SK-N-SH treated with all-trans-retinoic acid at 6 μM for 48 hours (cell line): ENCODE results near the gene ARMC2.
"Not testable (repeated sequence)": the region's sequence is repeated elsewhere in the genome, so short reads cannot be mapped to it uniquely, and the experiment has no call there.

Source experiments
- ATAC-seq: fragments of 200-7000 bp; cut with Tn5 transposase; 3 replicates; pipeline ENCODE4 v1.9.1; 2020; ENCODE audit warnings: mild to moderate bottlenecking, moderate library complexity
- ARNTL ChIP-seq: fragments of 450-650 bp; formaldehyde crosslinking; IDR thresholded peaks from 2 replicates; pipeline ENCODE4 v1.5.0; 2020; ENCODE audit warnings: low read depth, mild to moderate bottlenecking, moderate library complexity, borderline replicate concordance
- BACH2 ChIP-seq: fragments of 250-450 bp; sonication (Bioruptor Pico); IDR thresholded peaks from 2 replicates; pipeline ENCODE4 v1.9.0; 2021; ENCODE audit warnings: mild to moderate bottlenecking, borderline replicate concordance
- CREB5 ChIP-seq: fragments of 250-450 bp; sonication (Bioruptor Pico); IDR thresholded peaks from 2 replicates; pipeline ENCODE4 v1.5.1; 2020; ENCODE audit warnings: low read depth, mild to moderate bottlenecking, moderate library complexity
- CSDC2 ChIP-seq: fragments of 250-450 bp; sonication (Bioruptor Pico); IDR thresholded peaks from 2 replicates; pipeline ENCODE4 v1.5.0; 2020; ENCODE audit warnings: mild to moderate bottlenecking, moderate library complexity
- CSRNP3 ChIP-seq: fragments of 250-450 bp; sonication (Bioruptor Pico); IDR thresholded peaks from 2 replicates; pipeline ENCODE4 v1.5.1; 2021; ENCODE audit warnings: mild to moderate bottlenecking, moderate library complexity
- ESRRG ChIP-seq: fragments of 250-450 bp; sonication (Bioruptor Pico); IDR thresholded peaks from 2 replicates; pipeline ENCODE4 v1.6.1; 2021; ENCODE audit warnings: mild to moderate bottlenecking
- GLIS3 ChIP-seq: fragments of 250-450 bp; sonication (Bioruptor Pico); IDR thresholded peaks from 2 replicates; pipeline ENCODE4 v1.5.0; 2020; ENCODE audit warnings: mild to moderate bottlenecking, moderate library complexity
- ISL1 ChIP-seq: fragments of 250-450 bp; sonication (Bioruptor Pico); IDR thresholded peaks from 2 replicates; pipeline ENCODE4 v2.1.2; 2022; ENCODE audit warnings: mild to moderate bottlenecking, moderate library complexity
- OSR1 ChIP-seq: fragments of 250-450 bp; sonication (Bioruptor Pico); IDR thresholded peaks from 2 replicates; pipeline ENCODE4 v1.8.0; 2022; ENCODE audit warnings: moderate library complexity, mild to moderate bottlenecking, inconsistent platforms
- PATZ1 ChIP-seq: fragments of 250-450 bp; sonication (Bioruptor Pico); IDR thresholded peaks from 2 replicates; pipeline ENCODE4 v1.8.0; 2020; ENCODE audit warnings: mild to moderate bottlenecking, moderate library complexity, borderline replicate concordance
- POU6F1 ChIP-seq: fragments of 250-450 bp; sonication (Bioruptor Pico); IDR thresholded peaks from 2 replicates; pipeline ENCODE4 v1.8.0; 2021; ENCODE audit warnings: low read depth, mild to moderate bottlenecking, moderate library complexity, borderline replicate concordance
- PPARA ChIP-seq: fragments of 250-450 bp; sonication (Bioruptor Pico); IDR thresholded peaks from 2 replicates; pipeline ENCODE4 v1.5.0; 2020; ENCODE audit warnings: mild to moderate bottlenecking, borderline replicate concordance
- RARB ChIP-seq: fragments of 250-450 bp; sonication (Bioruptor Pico); IDR thresholded peaks from 2 replicates; pipeline ENCODE4 v1.8.0; 2021; ENCODE audit warnings: mild to moderate bottlenecking, moderate library complexity
- SNAI2 ChIP-seq: fragments of 250-450 bp; sonication (Bioruptor Pico); IDR thresholded peaks from 2 replicates; pipeline ENCODE4 v1.5.0; 2020; ENCODE audit warnings: mild to moderate bottlenecking, moderate library complexity
- TOX ChIP-seq: fragments of 250-450 bp; sonication (Bioruptor Pico); IDR thresholded peaks from 2 replicates; pipeline ENCODE4 v1.8.0; 2021; ENCODE audit warnings: mild to moderate bottlenecking, moderate library complexity, borderline replicate concordance
- TSHZ2 ChIP-seq: fragments of 250-450 bp; sonication (Bioruptor Pico); IDR thresholded peaks from 2 replicates; pipeline ENCODE4 v1.5.0; 2020; ENCODE audit warnings: mild to moderate bottlenecking, moderate library complexity
- ZC3H10 ChIP-seq: fragments of 250-450 bp; sonication (Bioruptor Pico); IDR thresholded peaks from 2 replicates; pipeline ENCODE4 v1.5.1; 2021; ENCODE audit warnings: mild to moderate bottlenecking, moderate library complexity
- ZFP3 ChIP-seq: fragments of 250-450 bp; sonication (Bioruptor Pico); IDR thresholded peaks from 2 replicates; pipeline ENCODE4 v1.5.0; 2020; ENCODE audit warnings: mild to moderate bottlenecking, moderate library complexity
- ZFP30 ChIP-seq: fragments of 450-650 bp; formaldehyde crosslinking; IDR thresholded peaks from 2 replicates; pipeline ENCODE4 v1.5.0; 2022; ENCODE audit warnings: mild to moderate bottlenecking, moderate library complexity
- ZNF565 ChIP-seq: fragments of 450-650 bp; formaldehyde crosslinking; conservative IDR thresholded peaks from 2 replicates; pipeline ENCODE4 v1.5.0; 2020; ENCODE audit warnings: low read depth, mild to moderate bottlenecking, moderate library complexity
- ZNF70 ChIP-seq: fragments of 450-650 bp; formaldehyde crosslinking; IDR thresholded peaks from 2 replicates; pipeline ENCODE4 v1.5.0; 2020; ENCODE audit warnings: mild to moderate bottlenecking, moderate library complexity
- ZNF8 ChIP-seq: fragments of 450-650 bp; formaldehyde crosslinking; IDR thresholded peaks from 2 replicates; pipeline ENCODE4 v1.5.0; 2020; ENCODE audit warnings: mild to moderate bottlenecking, moderate library complexity

Gene ARMC2

GRCh38 chr6:108974201-108974600 lies 126.0 kb downstream of the ARMC2 start (continued):
- TF ChIP-seq TSHZ2 = no peak
- no peak for TF ChIP-seq POU6F1 (CRISPR knock-in tag)
- TF ChIP-seq TOX (CRISPR knock-in tag) = no peak

GRCh38 chr6:108978638-108979037 lies 130.4 kb downstream of the ARMC2 start:
- ATAC-seq = not testable (repeated sequence)

- no peak for ATAC-seq
- TF ChIP-seq GLIS3 (CRISPR knock-in tag) (no peak), ISL1 (no peak), ARNTL (CRISPR knock-in tag) (no peak), SNAI2 (no peak), ZNF70 (CRISPR knock-in tag) (no peak), PATZ1 (CRISPR knock-in tag) (no peak), ZC3H10 (CRISPR knock-in tag) (no peak), ZNF8 (CRISPR knock-in tag) (no peak), BACH2 (CRISPR knock-in tag) (no peak), CREB5 (no peak), ZFP30 (CRISPR knock-in tag) (no peak), ZFP3 (CRISPR knock-in tag) (no peak), PPARA (CRISPR knock-in tag) (no peak), OSR1 (no peak), CSDC2 (CRISPR knock-in tag) (no peak), ZNF565 (CRISPR knock-in tag) (no peak), CSRNP3 (no peak), ESRRG (no peak), TSHZ2 (no peak), RARB (CRISPR knock-in tag) (no peak)
Measured at GRCh38 chr6:108982154-108983113, 134.2 kb downstream of the ARMC2 start.
